Measurements from ENCODE around the gene BNIP2. TPM values are rescaled to one million over a fixed set of nuclear protein-coding genes. Genes with fewer than 3 reads are reported as not detected.
"Not testable (repeated sequence)": the region's sequence is repeated elsewhere in the genome, so short reads cannot be mapped to it uniquely, and the experiment has no call there.

BNIP2 gene
- total RNA-seq, 1 donor from 2014 or later, result 83.2 TPM

DNA sequence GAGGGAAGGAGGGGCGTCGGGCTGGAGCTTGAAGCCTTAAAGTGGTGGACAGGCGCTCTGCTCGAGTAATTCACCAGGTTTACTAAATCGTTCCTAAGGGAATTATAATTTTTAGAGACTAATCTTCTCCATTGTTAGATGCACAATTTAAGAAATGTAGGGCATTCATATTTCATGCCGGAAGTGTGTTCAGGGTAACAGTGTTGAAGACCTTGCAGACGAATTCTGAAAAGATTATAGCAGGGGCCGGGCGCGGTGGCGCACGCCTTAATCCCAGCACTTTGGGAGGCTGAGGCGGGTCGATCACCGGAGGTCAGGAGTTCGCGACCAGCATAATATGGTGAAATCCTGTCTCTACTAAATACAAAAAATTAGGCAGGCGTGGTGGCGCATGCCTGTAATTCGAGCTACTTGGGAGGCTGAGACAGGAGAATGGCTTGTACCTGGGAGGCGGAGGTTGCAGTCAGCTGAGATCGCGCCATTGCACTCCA, 31.4 kb downstream of the BNIP2 start:
- peaks cover 0 to 17% of the 10 kb centered on the region in 2 donors for H3K36me3 ChIP-seq
- intact Hi-C loops (cut with DNase I), result no loop called here
- H3K27me3 ChIP-seq, result no peaks in the 10 kb centered on the region
- no peak for DNase-seq (ENCODE audit: extremely low spot score in 2 of 2)
- peaks cover 40% of the 10 kb centered on the region for H3K4me1 ChIP-seq
- no peaks in the 10 kb centered on the region for H3K9me3 ChIP-seq
- peak overlapping the region; percentile 90 for H3K27ac ChIP-seq
- TF ChIP-seq POLR2A (IDR thresholded peaks at IDR 0.05), result no peak
- peak in 1 of 2 donors; percentile 1 for TF ChIP-seq POLR2AphosphoS5 (IDR thresholded peaks at IDR 0.05; ENCODE audit: insufficient read depth in 1 of 2, low read depth in 1 of 2)
- H3K4me3 ChIP-seq, result peak overlapping the region; percentile 64 to 100

DNA sequence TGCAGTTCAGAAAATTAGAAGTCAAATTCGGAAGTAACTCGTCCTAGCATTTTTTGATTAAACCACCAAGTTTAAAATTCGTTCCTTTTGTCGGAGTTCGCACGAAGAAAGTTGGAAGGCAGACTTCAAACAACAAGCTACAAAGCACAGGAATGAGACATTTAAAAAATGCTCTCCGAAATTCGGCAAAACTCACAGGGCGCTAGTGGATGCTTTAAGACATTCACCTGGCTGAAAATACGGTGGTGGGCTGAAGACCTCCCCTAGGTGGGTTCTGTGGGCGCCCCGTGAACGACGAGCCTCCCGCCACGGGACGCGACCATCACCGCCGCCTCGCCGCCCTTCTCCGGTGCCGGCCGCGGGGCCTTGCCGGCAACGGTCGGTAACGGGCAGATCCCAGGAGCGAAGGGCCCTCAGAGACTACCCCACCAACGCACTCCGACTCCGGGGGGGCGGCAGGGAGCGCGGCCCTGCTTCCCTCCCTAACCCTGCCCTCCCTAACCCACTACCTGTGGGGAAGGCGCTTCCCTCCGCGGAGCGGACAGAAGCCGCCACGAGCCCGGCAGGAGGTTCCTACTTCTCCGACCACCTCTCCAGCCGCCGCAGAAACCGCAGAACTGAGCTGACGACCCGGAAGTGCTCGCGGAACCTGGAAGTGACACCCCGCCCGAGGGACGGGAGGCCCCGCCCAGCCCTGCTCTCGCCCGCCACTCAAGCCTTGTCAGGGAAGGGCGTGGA, 32.1 kb downstream of the BNIP2 start, which contains the start of gene GTF2A2:
Gene GTF2A2 (minus strand): TSS at position 619 of the 738 bp plus-strand sequence. CDS start 5,238 bp downstream, outside the sequence.
- Histone ChIP-seq H3K4me3 (peak within 1 kb of the TSS; percentile 64 to 100), H3K27ac (peak within 1 kb of the TSS; percentile 90), H3K36me3 (peaks cover 0 to 16% of the 10 kb centered on the region in 2 donors), H3K4me1 (peaks cover 34% of the 10 kb centered on the region), H3K9me3 (no peaks in the 10 kb centered on the region), H3K27me3 (no peaks in the 10 kb centered on the region)
- intact Hi-C loops (cut with DNase I), result no loop called here
- TF ChIP-seq CTCF (IDR thresholded peaks at IDR 0.05) (no peak), POLR2A (IDR thresholded peaks at IDR 0.05) (peak in 1 of 2 donors; percentile 25), POLR2AphosphoS5 (IDR thresholded peaks at IDR 0.05; ENCODE audit: insufficient read depth in 1 of 2, low read depth in 1 of 2) (peak; percentile 68 to 87)
- DNase-seq (ENCODE audit: extremely low spot score in 2 of 2), result peak in 1 of 2 donors; percentile 92

- Histone ChIP-seq H3K36me3 (peaks cover 0 to 20% of the 10 kb centered on the region in 2 donors), H3K4me3 (no peak overlapping the region), H3K27ac (no peak overlapping the region), H3K9me3 (no peaks in the 10 kb centered on the region), H3K4me1 (peaks cover 31% of the 10 kb centered on the region), H3K27me3 (no peaks in the 10 kb centered on the region)
- DNase-seq (ENCODE audit: extremely low spot score in 2 of 2), result no peak
- no peak for TF ChIP-seq POLR2A (IDR thresholded peaks at IDR 0.05)
- intact Hi-C loops (cut with DNase I), result no loop called here
Observed at GRCh38 chr15:59654046-59654445, 35.1 kb downstream of the BNIP2 start.

GRCh38 chr15:59649603-59650002, 39.5 kb downstream of the BNIP2 start:
- peaks cover 8% of the 10 kb centered on the region for H3K4me1 ChIP-seq
- H3K4me3 ChIP-seq, result no peak overlapping the region
- intact Hi-C loops (cut with DNase I), result no loop called here
- peaks cover 0 to 38% of the 10 kb centered on the region in 2 donors for H3K36me3 ChIP-seq
- DNase-seq (ENCODE audit: extremely low spot score in 2 of 2), result no peak
- TF ChIP-seq POLR2A (IDR thresholded peaks at IDR 0.05), result no peak
- TF ChIP-seq POLR2AphosphoS5 (IDR thresholded peaks at IDR 0.05; ENCODE audit: insufficient read depth in 1 of 2, low read depth in 1 of 2), result no peak
- TF ChIP-seq CTCF (IDR thresholded peaks at IDR 0.05), result no peak
- no peaks in the 10 kb centered on the region for H3K9me3 ChIP-seq
- no peaks in the 10 kb centered on the region for H3K27me3 ChIP-seq
- no peak overlapping the region for H3K27ac ChIP-seq

DNA sequence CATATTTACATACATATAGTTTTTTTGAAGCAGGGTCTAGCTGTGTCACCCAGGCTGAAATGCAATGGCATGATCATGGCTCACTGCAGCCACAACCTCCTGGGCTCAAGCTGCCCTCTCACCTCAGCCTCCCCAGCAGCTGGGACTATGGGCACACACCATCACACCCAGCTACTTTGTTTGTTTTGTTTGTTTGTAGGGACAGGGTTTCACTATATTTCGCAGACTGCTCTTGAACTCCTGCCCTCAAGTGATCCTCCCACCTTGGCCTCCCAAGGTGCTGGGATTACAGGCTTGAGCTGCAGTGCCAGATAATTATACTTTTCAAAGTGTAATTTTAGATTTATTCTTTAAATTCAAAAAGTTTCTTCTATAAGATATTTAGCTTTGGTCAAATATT, 42.0 kb downstream of the BNIP2 start:
- TF ChIP-seq CTCF (IDR thresholded peaks at IDR 0.05) (no peak), POLR2AphosphoS5 (IDR thresholded peaks at IDR 0.05; ENCODE audit: insufficient read depth in 1 of 2, low read depth in 1 of 2) (no peak), POLR2A (IDR thresholded peaks at IDR 0.05) (no peak)
- Histone ChIP-seq H3K27ac (no peak overlapping the region), H3K4me1 (no peaks in the 10 kb centered on the region), H3K27me3 (no peaks in the 10 kb centered on the region), H3K9me3 (no peaks in the 10 kb centered on the region), H3K36me3 (peaks cover 0 to 38% of the 10 kb centered on the region in 2 donors), H3K4me3 (no peak overlapping the region)
- intact Hi-C loops (cut with DNase I), result no loop called here
- DNase-seq (ENCODE audit: extremely low spot score in 2 of 2), result no peak

- TF ChIP-seq CTCF (IDR thresholded peaks at IDR 0.05) (no peak), POLR2AphosphoS5 (IDR thresholded peaks at IDR 0.05; ENCODE audit: insufficient read depth in 1 of 2, low read depth in 1 of 2) (no peak), POLR2A (IDR thresholded peaks at IDR 0.05) (no peak)
- Histone ChIP-seq H3K27me3 (no peaks in the 10 kb centered on the region), H3K4me1 (no peaks in the 10 kb centered on the region), H3K4me3 (no peak overlapping the region), H3K9me3 (no peaks in the 10 kb centered on the region), H3K36me3 (peaks cover 0 to 30% of the 10 kb centered on the region in 2 donors), H3K27ac (no peak overlapping the region)
- intact Hi-C loops (cut with DNase I), result no loop called here
- no peak for DNase-seq (ENCODE audit: extremely low spot score in 2 of 2)
Observed at GRCh38 chr15:59646277-59646676, 42.8 kb downstream of the BNIP2 start.

- H3K9me3 ChIP-seq; H3K4me1 ChIP-seq; intact Hi-C loops (cut with DNase I); H3K27ac ChIP-seq; H3K4me3 ChIP-seq; DNase-seq (ENCODE audit: extremely low spot score in 2 of 2); H3K27me3 ChIP-seq: not testable (repeated sequence)
- peaks cover 0 to 29% of the 10 kb centered on the region in 2 donors for H3K36me3 ChIP-seq
Observed at GRCh38 chr15:59645812-59646211, 43.3 kb downstream of the BNIP2 start.
